GM18951 (cell line): ENCODE data around the gene RAB34.
"Not testable (repeated sequence)": the region's sequence is repeated elsewhere in the genome, so short reads cannot be mapped to it uniquely, and the experiment has no call there.

Source experiments
- POLR2A ChIP-seq: IDR thresholded peaks from 4 replicates; pipeline ENCODE4 v1.6.1; 2011; ENCODE audit warnings: mild to moderate bottlenecking; ENCODE audit not compliant: insufficient read length, insufficient read depth; ENCODE audit errors: extremely low read depth
- in situ Hi-C: fragments of 300-500 bp; cut with MboI; formaldehyde crosslinking; loops from one replicate; pipeline ENCODE4 v1.12.0; 2022; ENCODE audit warnings: low sequenced_read_pairs, mixed read lengths, inconsistent platforms; ENCODE audit not compliant: unreplicated experiment

The RAB34 gene

DNA sequence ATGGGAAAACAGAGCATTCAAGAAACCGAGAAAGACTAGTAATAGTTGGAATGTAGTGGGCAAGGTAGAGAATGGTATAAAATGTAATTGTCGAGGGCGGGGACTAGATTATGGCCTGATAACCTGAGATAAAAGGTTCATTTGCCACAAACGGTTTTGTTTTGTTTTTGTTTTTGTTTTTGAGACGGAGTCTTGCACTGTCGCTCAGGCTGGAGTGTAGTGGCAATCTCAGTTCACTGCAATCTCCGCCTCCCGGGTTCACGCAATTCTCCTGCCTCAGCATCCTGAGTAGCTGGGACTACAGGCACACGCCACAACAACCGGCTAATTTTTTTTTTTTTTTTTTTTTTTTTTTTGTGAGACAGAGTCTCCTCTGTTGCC is 12.3 kb upstream of the RAB34 start:
- no peak for TF ChIP-seq POLR2A
- in situ Hi-C loops = no loop called here

DNA sequence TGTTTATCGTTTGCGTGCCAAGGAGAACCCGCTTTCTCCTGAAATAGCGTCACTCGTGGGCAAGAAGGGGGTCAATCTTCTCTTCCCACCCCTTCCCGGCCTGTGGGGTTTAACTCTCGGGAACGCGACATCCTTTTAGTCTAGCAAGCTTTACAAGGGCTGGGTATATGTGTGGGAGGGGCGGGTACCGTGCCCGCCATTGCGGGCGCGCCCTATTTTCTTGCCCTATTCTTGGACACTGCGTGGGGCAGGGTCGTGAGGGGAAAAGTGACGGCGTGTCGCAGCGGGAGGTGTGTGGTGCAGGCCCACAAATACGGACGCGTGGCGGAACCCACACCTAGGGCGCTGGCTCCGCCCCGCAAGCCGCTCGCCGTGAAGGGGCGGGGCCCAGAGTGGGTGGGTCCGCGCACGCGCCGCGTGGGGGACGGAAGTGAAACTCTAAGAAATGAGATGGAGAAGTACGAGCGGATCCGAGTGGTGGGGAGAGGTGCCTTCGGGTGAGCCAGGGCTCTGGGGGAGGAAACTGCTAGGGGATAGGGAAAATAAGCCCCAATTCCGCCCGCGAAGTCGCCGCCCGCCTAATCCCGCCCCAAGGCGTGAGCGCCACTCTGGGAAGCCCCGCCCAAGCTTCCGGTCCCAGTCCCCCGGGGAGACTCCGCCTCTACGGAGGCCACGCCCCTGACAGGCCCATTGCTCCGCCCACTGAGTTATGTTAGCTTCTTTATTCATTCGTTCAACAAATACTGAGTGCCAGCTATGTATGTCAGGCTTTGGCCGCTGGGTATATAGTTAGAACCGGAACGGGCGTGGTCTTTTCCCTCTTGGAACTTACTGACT is 10.9 kb upstream of the RAB34 start, which contains the start of gene NEK8:
Gene NEK8 (plus strand): TSS at position 425 of the 837 bp plus-strand sequence. CDS start 26 bp downstream, at position 451.
- TF ChIP-seq POLR2A = peak; percentile 68
- in situ Hi-C loops = no loop called here

- peak; percentile 81 for TF ChIP-seq POLR2A
- in situ Hi-C loops = no loop called here
Observed at GRCh38 chr17:28726627-28727491, 9.2 kb upstream of the RAB34 start.

GRCh38 chr17:28726226-28726626 is 8.6 kb upstream of the RAB34 start, which contains the start of gene TLCD1:
TLCD1 (minus strand) TSS chr17:28726233; CDS start chr17:28726097, 136 bp downstream.
- no peak for TF ChIP-seq POLR2A
- in situ Hi-C loops = no loop called here

GRCh38 chr17:28725660-28726225 is 8.1 kb upstream of the RAB34 start:
- TF ChIP-seq POLR2A = peak; percentile 68
- in situ Hi-C loops = no loop called here

DNA sequence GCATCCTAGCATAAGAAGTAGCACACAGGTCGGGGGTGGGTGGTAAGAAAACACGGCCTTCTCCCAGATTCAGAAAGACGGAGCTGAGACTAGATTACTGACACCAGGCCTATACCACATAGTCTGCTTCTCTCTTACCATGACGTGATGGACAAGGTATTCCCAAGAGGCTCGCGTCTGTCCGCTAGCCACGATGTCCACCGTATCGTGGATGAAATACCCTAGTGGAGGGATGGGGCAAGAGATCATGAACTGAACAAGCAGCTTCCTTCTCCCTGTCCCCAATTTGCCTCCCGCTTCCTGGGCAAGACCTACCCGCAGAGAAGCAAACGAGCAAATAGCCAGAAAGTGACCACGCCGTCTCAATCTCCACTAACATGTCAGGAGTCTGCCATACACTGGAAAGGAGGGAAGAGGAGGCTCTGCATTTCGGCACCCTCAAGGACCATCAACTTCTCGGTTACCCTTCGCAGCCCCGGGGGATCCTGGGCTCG is 7.5 kb upstream of the RAB34 start:
- in situ Hi-C loops = no loop called here
- peak; percentile 61 for TF ChIP-seq POLR2A

DNA sequence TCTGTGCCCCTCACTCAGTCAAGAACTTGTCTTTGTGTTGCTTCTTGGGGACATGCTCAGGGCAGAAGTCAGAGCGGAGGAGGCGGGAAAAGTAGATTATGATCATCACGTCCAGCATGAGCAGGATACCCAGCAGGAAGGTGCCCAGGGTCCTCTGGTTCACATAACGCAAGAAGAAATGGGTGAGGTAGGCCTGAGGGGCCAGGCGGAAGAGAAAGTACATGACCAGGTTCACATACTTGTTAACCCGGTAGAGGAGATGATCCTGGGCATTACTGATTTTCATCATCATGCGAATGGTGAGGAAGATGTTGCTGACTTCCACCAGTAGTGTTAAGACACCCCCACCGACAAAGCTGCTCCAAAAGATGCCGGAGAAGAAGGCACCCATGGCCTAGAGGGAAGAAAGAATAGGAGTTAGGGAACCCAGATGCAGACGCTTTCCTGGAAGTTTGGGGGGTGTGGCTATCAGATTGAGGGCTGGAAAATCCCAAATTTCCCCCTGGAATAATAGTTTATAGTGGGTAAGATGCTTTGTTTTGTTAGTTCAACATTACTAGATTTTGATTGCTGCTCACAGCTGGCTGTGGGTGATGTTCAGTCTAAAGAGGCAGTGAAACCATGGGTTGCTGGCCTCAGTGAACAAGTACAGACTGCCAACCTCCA is 7.0 kb upstream of the RAB34 start:
- in situ Hi-C loops = no loop called here
- TF ChIP-seq POLR2A = no peak

DNA sequence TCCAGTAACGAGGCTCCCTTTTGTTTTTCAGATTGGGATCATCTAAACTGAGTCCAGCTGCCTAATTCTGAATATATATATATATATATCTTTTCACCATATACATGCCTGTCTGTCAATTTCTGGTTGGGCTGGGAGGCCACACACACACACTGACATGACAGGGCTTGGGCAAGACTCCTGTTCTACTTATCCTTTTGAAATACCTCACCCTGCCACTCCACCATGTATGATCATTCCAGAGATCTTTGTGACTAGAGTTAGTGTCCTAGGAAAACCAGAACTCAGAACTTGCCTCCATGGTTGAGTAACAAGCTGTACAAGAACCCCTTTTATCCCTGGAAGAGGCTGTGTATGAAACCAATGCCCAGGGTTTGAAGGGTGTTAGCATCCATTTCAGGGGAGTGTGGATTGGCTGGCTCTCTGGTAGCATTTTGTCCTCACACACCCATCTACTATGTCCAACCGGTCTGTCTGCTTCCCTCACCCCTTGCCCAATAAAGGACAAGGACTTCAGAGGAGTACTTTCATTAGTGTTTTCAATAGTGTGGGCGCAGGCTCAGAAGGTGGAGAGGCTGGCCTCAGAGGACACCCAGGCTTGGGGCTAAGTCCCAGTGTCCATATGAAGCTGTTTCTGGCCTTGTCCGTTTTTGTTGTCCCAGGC is 6.3 kb upstream of the RAB34 start:
- in situ Hi-C loops = not testable (repeated sequence)

DNA sequence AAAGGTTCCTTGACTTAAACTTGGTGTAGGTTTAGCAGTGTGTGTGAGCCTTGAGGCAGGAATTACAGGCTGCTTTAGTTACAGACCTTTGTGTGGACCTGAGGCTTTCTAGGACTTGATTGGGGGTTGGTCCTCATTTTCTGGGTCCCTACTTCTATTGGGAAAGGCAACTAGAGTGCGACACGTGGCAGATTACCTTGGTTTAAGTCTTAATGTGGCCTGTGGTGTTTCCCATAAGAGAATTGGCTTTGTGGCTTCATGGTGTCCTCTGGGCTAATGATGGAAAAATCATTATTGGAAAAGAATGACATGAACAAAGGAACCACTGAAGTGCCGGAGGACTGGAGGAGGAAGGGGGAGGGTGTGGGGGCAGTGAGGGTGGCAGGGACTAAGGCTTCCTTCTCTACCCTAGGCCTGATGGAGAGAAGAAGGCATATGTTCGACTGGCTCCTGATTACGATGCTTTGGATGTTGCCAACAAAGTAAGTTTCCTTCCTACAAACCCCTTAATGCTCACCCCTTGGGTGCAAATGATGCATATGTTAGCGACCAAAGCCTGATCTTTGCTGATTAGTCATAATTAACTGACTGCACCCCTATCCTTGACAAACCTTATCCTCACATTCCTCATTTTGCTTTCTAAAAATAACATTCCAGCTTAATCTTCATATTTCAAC is 5.6 kb upstream of the RAB34 start:
- in situ Hi-C loops = no loop called here
- no peak for TF ChIP-seq POLR2A

DNA sequence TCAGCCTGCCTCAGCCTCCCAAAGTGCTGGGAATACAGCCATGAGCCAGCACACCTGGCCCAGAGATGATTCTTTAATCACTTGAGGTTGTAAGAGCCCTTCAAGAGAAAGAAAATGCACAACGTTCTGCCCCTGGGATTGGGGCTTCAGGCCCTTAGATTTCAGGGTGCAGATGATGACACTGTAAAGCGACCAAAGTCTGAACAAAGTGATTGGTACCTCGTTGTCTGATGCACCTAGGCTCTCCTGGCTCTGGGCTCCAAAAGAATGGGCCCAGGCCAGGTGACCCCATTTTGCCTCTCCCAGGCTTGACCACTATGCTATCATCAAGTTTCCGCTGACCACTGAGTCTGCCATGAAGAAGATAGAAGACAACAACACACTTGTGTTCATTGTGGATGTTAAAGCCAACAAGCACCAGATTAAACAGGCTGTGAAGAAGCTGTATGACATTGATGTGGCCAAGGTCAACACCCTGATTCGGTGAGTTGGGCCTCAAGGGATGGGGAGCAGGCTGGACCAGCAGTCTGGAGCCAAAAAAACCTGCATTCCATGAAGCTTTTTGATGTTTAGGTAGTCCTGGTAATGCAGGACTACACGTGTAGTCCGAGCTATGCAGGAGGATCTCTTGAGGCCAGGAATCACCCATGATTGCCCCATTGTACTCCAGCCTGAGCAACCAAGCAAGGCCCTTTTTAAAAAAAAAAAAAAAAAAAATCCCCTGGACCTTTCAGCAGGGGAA is 4.9 kb upstream of the RAB34 start:
- TF ChIP-seq POLR2A = no peak
- in situ Hi-C loops = no loop called here

GRCh38 chr17:28720997-28721329 is 3.3 kb upstream of the RAB34 start:
- in situ Hi-C loops = not testable (repeated sequence)
